IPS-NIHi7 (cell line): ENCODE data around the gene ACAT2.
"Not testable (repeated sequence)": the region's sequence is repeated elsewhere in the genome, so short reads cannot be mapped to it uniquely, and the experiment has no call there.

ENCODE experiments used
- DNase-seq: peaks from one replicate; pipeline ENCODE4 v3.0.0; 2012; ENCODE audit warnings: mixed read lengths; ENCODE audit errors: extremely low spot score

Gene ACAT2

GRCh38 chr6:159769470-159769869, 7.6 kb downstream of the ACAT2 start:
- no peak for DNase-seq

- DNase-seq: no peak
Measured at GRCh38 chr6:159772196-159772595, 10.4 kb downstream of the ACAT2 start.

- DNase-seq: no peak
Measured at GRCh38 chr6:159777240-159777904, 15.5 kb downstream of the ACAT2 start.

GRCh38 chr6:159778131-159778530, 16.3 kb downstream of the ACAT2 start:
- no peak for DNase-seq

GRCh38 chr6:159778542-159779103, 16.8 kb downstream of the ACAT2 start:
- DNase-seq: peak; percentile 5

- no peak for DNase-seq
Measured at GRCh38 chr6:159788276-159788675, 26.4 kb downstream of the ACAT2 start.

- DNase-seq: no peak
Measured at GRCh38 chr6:159788753-159789376, 27.0 kb downstream of the ACAT2 start.

GRCh38 chr6:159789377-159790148, 27.7 kb downstream of the ACAT2 start, which contains the start of gene TCP1:
Gene TCP1 (minus strand): TSS chr6:159789602. CDS start chr6:159789468, 134 bp downstream.
- peak; percentile 95 for DNase-seq

GRCh38 chr6:159790149-159790955, 28.5 kb downstream of the ACAT2 start, which contains the start of gene MRPL18:
Gene MRPL18 (plus strand): TSS chr6:159790467. CDS start chr6:159790588, 121 bp downstream.
- DNase-seq: peak; percentile 93

- no peak for DNase-seq
Measured at GRCh38 chr6:159790956-159791598, 29.2 kb downstream of the ACAT2 start.

- DNase-seq: not testable (repeated sequence)
Measured at GRCh38 chr6:159794976-159795375, 33.1 kb downstream of the ACAT2 start.

GRCh38 chr6:159797554-159797953, 35.7 kb downstream of the ACAT2 start:
- DNase-seq: no peak

- DNase-seq: peak; percentile 5
Measured at GRCh38 chr6:159800141-159800865, 38.5 kb downstream of the ACAT2 start, which contains the start of gene PNLDC1. Gene PNLDC1 (plus strand): TSS chr6:159800276. CDS start chr6:159800308, 32 bp downstream.

GRCh38 chr6:159801935-159802334, 40.1 kb downstream of the ACAT2 start:
- DNase-seq: no peak

- peak; percentile 7 for DNase-seq
Measured at GRCh38 chr6:159804504-159804903, 42.7 kb downstream of the ACAT2 start.

- no peak for DNase-seq
Measured at GRCh38 chr6:159805440-159806020, 43.7 kb downstream of the ACAT2 start.

- peak; percentile 7 for DNase-seq
Measured at GRCh38 chr6:159806021-159806458, 44.2 kb downstream of the ACAT2 start.

- DNase-seq: no peak
Measured at GRCh38 chr6:159807150-159807858, 45.5 kb downstream of the ACAT2 start.

GRCh38 chr6:159808647-159809046, 46.8 kb downstream of the ACAT2 start:
- peak; percentile 1 for DNase-seq
